Stimulated activated CD8-positive, alpha-beta memory T cell treated with anti-CD3 and anti-CD28 coated beads, Interleukin-4, amount 100 ng/mL, for 48 hours (primary cell): ENCODE results near the gene RALGAPA2.
A peak's percentile ranks its signal among the peaks of the same experiment; 100 is the strongest.

Source experiments
- DNase-seq: peaks from one replicate; pipeline ENCODE4 v3.0.0-alpha.2; 2020

The RALGAPA2 gene

GRCh38 chr20:20720158-20720557 lies 7.7 kb upstream of the RALGAPA2 start:
- no peak for DNase-seq

GRCh38 chr20:20719411-20719810 lies 7.0 kb upstream of the RALGAPA2 start:
- no peak for DNase-seq

DNA sequence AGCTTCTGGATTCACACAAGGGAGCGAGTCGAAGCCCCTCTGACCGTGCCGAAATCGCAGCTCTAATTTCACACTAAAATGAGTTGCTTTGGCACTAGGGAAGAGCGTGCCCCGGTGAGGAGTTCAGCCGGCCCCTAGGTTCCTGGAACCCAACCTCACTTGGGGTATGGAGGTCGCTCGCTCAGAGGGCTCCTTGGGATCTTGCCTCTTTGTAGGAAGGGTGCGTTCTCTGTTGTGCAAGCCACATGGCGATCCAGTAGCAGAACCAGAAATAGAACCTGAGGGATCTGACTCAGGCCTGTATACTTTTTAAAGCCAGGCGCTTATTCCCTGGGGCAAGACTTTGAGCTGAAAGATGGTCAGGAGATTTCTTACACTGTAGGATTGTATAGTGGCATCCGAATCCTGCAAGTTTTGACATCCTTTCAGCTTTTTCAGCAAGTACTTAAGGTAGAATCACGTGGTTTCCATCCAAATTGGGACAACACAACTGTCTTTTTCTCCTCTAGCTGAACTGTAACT lies 861 bp upstream of the RALGAPA2 start:
- no peak for DNase-seq

DNA sequence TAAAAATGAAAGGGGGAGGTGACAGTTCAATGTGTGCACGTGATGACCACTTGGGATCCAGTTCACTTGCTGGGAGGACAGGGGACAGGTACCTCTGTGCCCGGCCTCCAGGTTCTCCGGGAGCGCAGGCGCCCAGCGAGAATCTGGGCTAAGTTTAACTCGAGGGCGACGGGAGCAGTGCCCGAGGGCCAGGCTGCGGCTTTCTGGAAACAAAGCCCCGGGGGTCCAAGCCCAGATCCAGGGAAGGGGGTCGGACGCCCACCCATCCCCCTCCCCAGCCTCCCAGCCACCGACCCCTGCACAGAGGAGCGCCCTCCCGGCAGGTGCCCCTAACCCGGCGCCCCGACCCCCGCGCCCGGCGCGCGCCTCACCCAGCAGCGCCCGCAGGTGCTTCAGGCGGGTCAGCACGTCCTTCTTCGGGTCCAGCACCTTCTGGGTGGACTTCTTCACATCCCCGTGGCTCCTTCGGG lies 405 bp downstream of the RALGAPA2 start:
- peak; percentile 32 for DNase-seq

- peak; percentile 37 for DNase-seq
These were observed 1.0 kb downstream of the RALGAPA2 start for GRCh38 chr20:20711413-20711812.

DNA sequence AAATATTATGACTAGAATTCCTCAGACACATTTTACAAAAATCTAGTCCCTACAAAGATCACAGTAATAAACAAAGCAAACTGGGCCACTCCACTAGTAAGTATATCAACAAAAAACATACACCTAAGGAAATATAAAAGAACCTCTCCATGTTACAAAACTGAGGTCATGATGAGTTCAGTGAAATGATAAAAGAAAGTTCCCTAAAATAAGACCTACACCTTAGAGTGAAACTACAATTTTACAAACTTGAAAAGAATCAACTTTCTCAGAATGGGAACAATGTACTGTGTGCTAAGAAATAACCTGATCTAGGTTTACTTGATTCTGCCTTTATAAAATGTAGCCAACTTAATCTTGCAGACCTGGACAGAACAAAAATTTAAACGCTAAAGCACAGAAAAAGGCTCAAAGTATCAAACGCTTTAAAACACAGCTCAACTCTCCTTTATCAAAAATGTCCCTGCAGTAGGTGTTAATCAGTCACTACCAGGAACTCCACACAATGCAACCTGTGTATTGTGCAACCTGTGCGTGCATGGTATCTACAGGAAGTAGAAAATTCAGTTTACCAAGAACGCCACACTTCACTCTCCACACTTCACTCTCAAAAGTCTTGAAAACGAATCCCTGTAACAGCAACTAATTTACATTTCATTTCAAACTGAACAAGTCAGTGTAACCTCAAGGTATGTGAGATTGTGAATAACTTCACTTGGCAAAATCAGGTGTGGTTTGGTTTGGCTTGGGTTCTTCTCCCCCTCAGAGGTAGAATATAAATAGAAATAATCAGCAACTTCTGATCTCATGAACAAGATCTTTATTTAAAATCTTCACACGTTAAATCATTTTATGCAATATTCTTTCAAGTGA lies 1.8 kb downstream of the RALGAPA2 start:
- DNase-seq: no peak

DNA sequence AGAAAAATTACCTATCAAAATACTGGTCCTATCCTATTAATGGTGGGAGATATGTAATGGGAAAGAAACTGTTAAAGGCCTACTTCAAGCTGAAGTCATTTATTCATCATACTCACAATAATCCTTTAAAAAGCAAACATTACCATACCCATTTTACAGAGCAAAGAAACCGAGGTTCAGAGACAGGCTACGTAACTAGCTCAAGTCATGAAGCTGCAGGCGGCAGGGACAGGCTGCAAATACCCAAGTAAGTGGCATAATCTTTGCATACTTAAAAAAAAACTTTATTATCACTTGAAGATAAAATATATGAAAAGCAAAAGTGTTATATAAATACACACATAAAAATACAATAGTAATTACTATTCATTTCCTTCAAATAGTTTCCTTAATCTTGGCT lies 2.6 kb downstream of the RALGAPA2 start:
- no peak for DNase-seq

DNA sequence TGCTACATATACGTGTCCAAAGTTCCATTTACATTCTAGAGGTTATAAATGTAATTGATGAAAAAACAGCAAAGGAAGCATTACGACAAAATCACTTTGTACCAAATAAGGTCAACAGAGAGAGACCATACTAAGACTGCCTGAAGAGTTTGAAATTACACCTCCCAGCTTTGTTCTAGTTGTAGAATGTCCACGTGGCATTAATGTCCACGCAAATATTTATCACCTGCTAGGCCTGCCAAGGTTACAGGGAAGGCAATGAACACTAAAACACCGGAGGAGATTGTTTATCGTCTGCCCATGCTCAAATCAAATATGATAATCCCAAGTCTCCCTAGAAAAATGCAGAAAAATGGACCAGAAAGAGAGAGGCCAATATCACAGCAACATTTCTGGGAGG lies 6.2 kb downstream of the RALGAPA2 start:
- no peak for DNase-seq

- no peak for DNase-seq
These were observed 9.9 kb downstream of the RALGAPA2 start for GRCh38 chr20:20702330-20703245.

DNA sequence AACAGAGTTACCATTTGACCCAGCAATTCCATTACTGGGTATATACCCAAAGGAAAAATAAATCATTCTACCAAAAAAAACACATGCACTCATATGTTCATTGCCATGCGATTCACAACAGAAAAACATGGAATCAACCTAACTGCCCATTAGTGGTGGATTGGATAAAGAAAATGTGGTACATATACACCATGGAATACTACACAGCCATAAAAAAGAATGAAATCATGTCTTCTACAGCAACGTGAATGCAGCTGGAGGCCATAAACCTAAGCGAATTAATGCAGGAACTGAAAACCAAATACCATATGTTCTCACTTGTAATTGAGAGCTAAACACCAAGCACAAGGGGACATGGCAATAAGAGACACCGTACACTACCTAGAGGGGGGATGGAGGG lies 12.5 kb downstream of the RALGAPA2 start:
- DNase-seq: no peak

DNA sequence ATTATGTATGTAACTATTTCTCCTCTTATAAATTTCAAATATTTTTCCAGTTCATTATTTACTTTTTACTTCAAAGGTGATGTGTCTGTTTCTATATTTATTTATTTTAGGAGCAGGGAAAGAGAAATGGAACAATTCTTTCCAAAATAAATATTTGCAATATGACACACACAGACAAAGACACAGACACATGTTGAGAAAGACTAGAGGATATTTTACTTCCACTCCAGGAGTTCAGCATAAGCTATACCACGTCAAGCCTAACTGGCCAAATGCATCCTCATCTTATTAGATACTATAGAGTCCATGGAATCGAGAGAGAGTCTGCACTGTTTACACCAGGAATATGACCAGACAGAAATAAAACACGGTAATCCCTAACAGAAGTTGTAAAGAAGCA lies 13.3 kb downstream of the RALGAPA2 start:
- DNase-seq: no peak

- no peak for DNase-seq
These were observed 15.1 kb downstream of the RALGAPA2 start for GRCh38 chr20:20697325-20697845.

DNA sequence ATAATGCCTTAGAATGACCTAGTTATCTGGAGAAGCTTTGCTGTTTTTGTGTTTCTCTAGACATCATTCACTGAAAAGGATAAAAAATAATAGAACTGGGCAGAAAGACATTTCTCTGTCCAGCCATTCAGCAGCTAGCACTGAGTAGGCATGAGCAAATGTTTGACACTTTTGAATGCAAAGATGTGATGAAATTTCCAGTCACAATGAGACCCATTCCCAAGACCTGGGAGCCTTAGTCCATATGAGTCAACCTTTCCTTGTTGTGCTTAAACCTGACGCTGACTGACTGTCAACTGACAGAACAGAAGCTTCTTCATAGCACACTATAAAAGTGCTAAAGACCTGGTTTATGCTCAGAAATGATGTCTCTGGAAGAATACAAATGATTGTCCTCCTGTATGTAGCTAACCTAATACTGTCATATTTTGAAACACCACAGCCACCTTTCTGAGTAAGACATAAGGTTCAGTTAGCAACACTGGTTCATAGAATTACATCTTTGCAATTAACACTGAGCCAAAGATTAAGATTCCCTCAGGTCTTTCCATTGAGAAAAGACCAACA lies 17.1 kb downstream of the RALGAPA2 start:
- no peak for DNase-seq

GRCh38 chr20:20694591-20694990 lies 17.9 kb downstream of the RALGAPA2 start:
- DNase-seq: no peak

DNA sequence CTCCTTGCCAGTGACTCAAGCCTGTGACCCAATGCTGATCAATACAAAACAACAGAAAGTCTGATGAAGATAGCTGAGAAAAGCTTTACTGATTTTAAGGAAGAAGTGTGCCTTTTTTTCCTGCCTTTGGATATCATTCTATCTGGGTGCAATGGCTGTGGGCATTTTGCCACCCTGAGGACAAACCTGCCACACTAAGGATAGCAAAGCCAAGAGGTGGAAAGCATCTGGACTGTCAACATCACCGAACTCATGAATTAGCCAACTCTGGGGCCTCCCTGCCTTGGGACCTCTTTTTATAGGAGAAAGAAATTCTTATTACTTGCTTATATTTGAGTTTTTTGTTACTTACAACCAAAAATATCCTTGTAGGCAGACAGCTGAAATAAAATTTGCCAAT lies 19.9 kb downstream of the RALGAPA2 start:
- DNase-seq: no peak

GRCh38 chr20:20691477-20692235 lies 20.8 kb downstream of the RALGAPA2 start:
- no peak for DNase-seq

GRCh38 chr20:20690676-20691476 lies 21.6 kb downstream of the RALGAPA2 start:
- DNase-seq: no peak

DNA sequence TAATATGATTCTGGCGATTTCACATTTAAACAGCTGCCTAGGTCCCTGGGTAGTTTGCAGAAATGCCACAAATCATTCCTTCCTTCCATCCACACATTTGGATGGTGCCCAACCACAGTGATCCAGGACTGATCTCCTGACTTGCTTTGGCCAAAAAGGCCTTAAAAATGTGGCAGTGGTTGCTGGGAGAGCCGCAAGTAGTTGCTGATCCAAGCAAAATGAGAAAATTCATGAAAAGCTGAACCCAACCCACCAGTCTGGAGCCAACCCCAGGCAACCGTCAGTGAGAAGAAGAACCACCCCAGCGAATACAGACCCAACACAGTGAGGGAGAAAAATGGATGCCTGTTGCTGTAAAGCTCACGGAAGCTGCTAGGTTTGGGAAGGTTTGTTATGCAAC lies 25.1 kb downstream of the RALGAPA2 start:
- no peak for DNase-seq

GRCh38 chr20:20685635-20686034 lies 26.8 kb downstream of the RALGAPA2 start:
- no peak for DNase-seq

- DNase-seq: no peak
These were observed 28.7 kb downstream of the RALGAPA2 start for GRCh38 chr20:20683481-20684321.
